VCaP (cell line): ENCODE measurements around the gene GARNL3.

Source experiments
- H3K27ac ChIP-seq: fragments of 450-650 bp; 2 replicates; pipeline ENCODE4 v1.5.1; 2017
- TF ChIP-seq, protein P1 (sequence below): fragments of 450-650 bp; conservative IDR thresholded peaks from 2 replicates; pipeline ENCODE4 v1.5.1; 2017; ENCODE audit warnings: mild to moderate bottlenecking, moderate library complexity

GARNL3 gene

GRCh38 chr9:127430415-127430814 lies 165.8 kb downstream of the GARNL3 start:
- no peak overlapping the region for H3K27ac ChIP-seq
- TF ChIP-seq, protein P1, sequence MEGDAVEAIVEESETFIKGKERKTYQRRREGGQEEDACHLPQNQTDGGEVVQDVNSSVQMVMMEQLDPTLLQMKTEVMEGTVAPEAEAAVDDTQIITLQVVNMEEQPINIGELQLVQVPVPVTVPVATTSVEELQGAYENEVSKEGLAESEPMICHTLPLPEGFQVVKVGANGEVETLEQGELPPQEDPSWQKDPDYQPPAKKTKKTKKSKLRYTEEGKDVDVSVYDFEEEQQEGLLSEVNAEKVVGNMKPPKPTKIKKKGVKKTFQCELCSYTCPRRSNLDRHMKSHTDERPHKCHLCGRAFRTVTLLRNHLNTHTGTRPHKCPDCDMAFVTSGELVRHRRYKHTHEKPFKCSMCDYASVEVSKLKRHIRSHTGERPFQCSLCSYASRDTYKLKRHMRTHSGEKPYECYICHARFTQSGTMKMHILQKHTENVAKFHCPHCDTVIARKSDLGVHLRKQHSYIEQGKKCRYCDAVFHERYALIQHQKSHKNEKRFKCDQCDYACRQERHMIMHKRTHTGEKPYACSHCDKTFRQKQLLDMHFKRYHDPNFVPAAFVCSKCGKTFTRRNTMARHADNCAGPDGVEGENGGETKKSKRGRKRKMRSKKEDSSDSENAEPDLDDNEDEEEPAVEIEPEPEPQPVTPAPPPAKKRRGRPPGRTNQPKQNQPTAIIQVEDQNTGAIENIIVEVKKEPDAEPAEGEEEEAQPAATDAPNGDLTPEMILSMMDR: no peak

DNA sequence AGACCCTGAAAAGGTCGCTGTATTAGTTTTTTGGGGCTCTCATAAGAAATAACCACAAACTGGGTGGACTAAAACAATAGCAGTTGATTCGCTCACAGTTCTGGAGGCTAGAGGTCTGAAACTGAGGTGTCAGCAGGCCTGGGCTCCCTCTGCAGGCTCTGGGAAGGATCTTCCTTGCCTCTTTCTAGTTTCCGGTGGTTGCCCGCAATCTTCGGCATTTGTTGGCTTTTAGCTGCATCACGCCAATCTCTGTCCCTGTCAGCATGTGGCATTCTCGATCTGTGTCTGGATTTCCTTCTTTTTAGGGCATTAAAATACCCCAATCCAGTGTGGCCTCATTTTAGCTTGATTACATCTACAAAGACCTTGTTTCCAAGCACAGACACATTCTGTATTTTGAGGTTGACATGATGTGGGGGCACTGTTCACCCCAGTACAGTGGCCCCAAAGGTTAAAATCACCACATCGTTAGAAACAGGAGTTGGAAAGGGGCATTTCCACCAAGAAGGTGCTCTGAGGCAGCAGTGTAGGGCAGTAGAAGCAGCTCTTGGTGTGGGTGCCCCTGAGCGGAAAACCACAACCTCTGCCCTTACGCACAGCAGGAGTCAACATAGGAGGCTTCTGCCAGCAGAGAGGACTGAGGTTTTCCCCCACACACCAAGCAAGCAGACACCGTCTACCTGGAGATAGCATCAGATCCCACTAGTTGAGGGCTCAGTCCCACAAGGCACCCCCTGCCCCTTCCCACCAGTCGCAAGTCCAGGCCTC lies 173.1 kb downstream of the GARNL3 start:
- TF ChIP-seq, protein P1: peak; percentile 67
- H3K27ac ChIP-seq: no peak overlapping the region

DNA sequence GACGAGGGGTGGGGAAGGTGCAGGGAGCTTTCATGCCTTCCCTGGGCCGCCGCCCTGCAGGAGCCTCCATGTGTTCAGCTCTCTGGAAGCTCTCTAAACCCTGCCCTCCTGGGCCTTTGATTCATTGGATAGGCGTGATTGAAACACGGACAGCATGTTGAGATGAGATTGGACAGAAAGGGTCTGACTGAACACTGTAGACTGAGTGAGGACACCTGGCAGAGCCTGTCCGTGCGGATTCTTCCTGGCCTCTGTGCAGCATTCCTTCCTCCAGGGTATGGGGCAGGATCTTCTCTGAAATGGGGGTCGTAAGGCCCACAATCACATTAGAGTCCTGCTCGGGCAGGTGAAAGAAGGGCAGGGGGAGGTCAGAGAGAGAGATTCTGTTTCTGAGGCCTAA lies 173.8 kb downstream of the GARNL3 start:
- TF ChIP-seq, protein P1: no peak
- H3K27ac ChIP-seq: no peak overlapping the region
